Activated CD4-positive, alpha-beta T cell treated with anti-CD3 and anti-CD28 coated beads, Interleukin-2, amount 10 ng/mL, durations not matched to agents 7 days and 5 days (primary cell): ENCODE measurements around the gene SCP2D1. TPM values are rescaled to one million over a fixed set of nuclear protein-coding genes. Genes with fewer than 3 reads are reported as not detected.
"Not testable (repeated sequence)": the region's sequence is repeated elsewhere in the genome, so short reads cannot be mapped to it uniquely, and the experiment has no call there.

Experiments
- CTCF ChIA-PET: fragments of 350-600 bp; sonication (Branson Sonifier 250); formaldehyde crosslinking; loops from one replicate; lab custom pipeline; 2021; ENCODE audit warnings: antibody characterized with exemption; lab: Charles Lee
- POLR2A ChIA-PET: fragments of 350-600 bp; sonication (Branson Sonifier 250); formaldehyde crosslinking; loops from one replicate; lab custom pipeline; 2021; ENCODE audit warnings: antibody characterized with exemption; lab: Charles Lee
- DNase-seq: peaks from one replicate; pipeline ENCODE4 v3.0.0-alpha.2; 2020
- H3K27ac Mint-ChIP-seq: one replicate; pipeline ENCODE4 v1.8.0; 2021; ENCODE audit warnings: mild to moderate bottlenecking, moderate library complexity, mixed read lengths
- H3K27me3 Mint-ChIP-seq: one replicate; pipeline ENCODE4 v1.8.0; 2021; ENCODE audit warnings: mixed read lengths
- H3K36me3 Mint-ChIP-seq: one replicate; pipeline ENCODE4 v1.8.0; 2021; ENCODE audit warnings: low read depth, mixed read lengths
- H3K4me1 Mint-ChIP-seq: one replicate; pipeline ENCODE4 v1.8.0; 2021; ENCODE audit warnings: mixed read lengths
- H3K4me3 Mint-ChIP-seq: one replicate; pipeline ENCODE4 v1.8.0; 2021; ENCODE audit warnings: mild to moderate bottlenecking, moderate library complexity, mixed read lengths
- H3K9me3 Mint-ChIP-seq: one replicate; pipeline ENCODE4 v1.8.0; 2021; ENCODE audit warnings: mixed read lengths
- total RNA-seq, 2 experiments: library from RNA; stranded (reverse); gene quantifications; one replicate each; pipeline ENCODE4 v1.2.3, GENCODE V29; 2021

The SCP2D1 gene
- total RNA-seq, result not detected

- Mint-ChIP-seq H3K9me3 (no peaks in the 10 kb centered on the region), H3K27ac (no peak within 1 kb of the TSS), H3K36me3 (no peaks in the 10 kb centered on the region), H3K4me3 (no peak within 1 kb of the TSS), H3K27me3 (no peaks in the 10 kb centered on the region), H3K4me1 (no peaks in the 10 kb centered on the region)
- CTCF ChIA-PET, result no interaction called here
- POLR2A ChIA-PET, result no interaction called here
- no peak for DNase-seq
Measured at GRCh38 chr20:18813483-18813882, at the start of gene SCP2D1. Gene SCP2D1, plus strand, starts transcription at chr20:18813783. Its CDS starts 33 bp downstream, at chr20:18813816.

- H3K36me3 Mint-ChIP-seq, result peaks cover 2% of the 10 kb centered on the region
- ChIA-PET POLR2A (no interaction called here), CTCF (no interaction called here)
- H3K27me3 Mint-ChIP-seq, result peaks cover 4% of the 10 kb centered on the region
- H3K27ac Mint-ChIP-seq, result no peak overlapping the region
- no peaks in the 10 kb centered on the region for H3K4me1 Mint-ChIP-seq
- H3K4me3 Mint-ChIP-seq, result no peak overlapping the region
- no peak for DNase-seq
- H3K9me3 Mint-ChIP-seq, result no peaks in the 10 kb centered on the region
Measured at GRCh38 chr20:18767676-18768075, 45.9 kb upstream of the SCP2D1 start.

GRCh38 chr20:18773566-18773965 is 40.0 kb upstream of the SCP2D1 start:
- POLR2A ChIA-PET, result no interaction called here
- no peak for DNase-seq
- H3K27me3 Mint-ChIP-seq, result peaks cover 10% of the 10 kb centered on the region

GRCh38 chr20:18774207-18774606 is 39.4 kb upstream of the SCP2D1 start:
- POLR2A ChIA-PET, result no interaction called here
- no peak overlapping the region for H3K27ac Mint-ChIP-seq
- CTCF ChIA-PET, result no interaction called here
- no peak overlapping the region for H3K4me3 Mint-ChIP-seq
- peaks cover 10% of the 10 kb centered on the region for H3K27me3 Mint-ChIP-seq
- H3K4me1 Mint-ChIP-seq, result no peaks in the 10 kb centered on the region
- DNase-seq, result no peak
- H3K36me3 Mint-ChIP-seq, result no peaks in the 10 kb centered on the region
- H3K9me3 Mint-ChIP-seq, result no peaks in the 10 kb centered on the region

More at GRCh38 chr20:18773566-18773965, 40.0 kb upstream of the SCP2D1 start:
- no peaks in the 10 kb centered on the region for H3K9me3 Mint-ChIP-seq
- CTCF ChIA-PET, result no interaction called here
- H3K4me1 Mint-ChIP-seq, result no peaks in the 10 kb centered on the region
- no peaks in the 10 kb centered on the region for H3K36me3 Mint-ChIP-seq
- H3K27ac Mint-ChIP-seq, result no peak overlapping the region
- H3K4me3 Mint-ChIP-seq, result no peak overlapping the region

GRCh38 chr20:18775633-18776032 is 38.0 kb upstream of the SCP2D1 start:
- no peak for DNase-seq
- Mint-ChIP-seq H3K4me3 (no peak overlapping the region), H3K4me1 (no peaks in the 10 kb centered on the region), H3K9me3 (no peaks in the 10 kb centered on the region), H3K27ac (no peak overlapping the region), H3K36me3 (no peaks in the 10 kb centered on the region), H3K27me3 (peaks cover 10% of the 10 kb centered on the region)
- POLR2A ChIA-PET, result no interaction called here
- CTCF ChIA-PET, result no interaction called here

- H3K36me3 Mint-ChIP-seq, result no peaks in the 10 kb centered on the region
- no peak overlapping the region for H3K4me3 Mint-ChIP-seq
- CTCF ChIA-PET, result no interaction called here
- H3K27me3 Mint-ChIP-seq, result no peaks in the 10 kb centered on the region
- no peaks in the 10 kb centered on the region for H3K9me3 Mint-ChIP-seq
- H3K4me1 Mint-ChIP-seq, result no peaks in the 10 kb centered on the region
- POLR2A ChIA-PET, result no interaction called here
- no peak overlapping the region for H3K27ac Mint-ChIP-seq
- no peak for DNase-seq
Measured at GRCh38 chr20:18778690-18779392, 34.7 kb upstream of the SCP2D1 start.

GRCh38 chr20:18780385-18781130 is 33.0 kb upstream of the SCP2D1 start:
- H3K9me3 Mint-ChIP-seq, result no peaks in the 10 kb centered on the region

GRCh38 chr20:18781509-18781908 is 32.1 kb upstream of the SCP2D1 start:
- no peaks in the 10 kb centered on the region for H3K9me3 Mint-ChIP-seq
- H3K4me1 Mint-ChIP-seq, result no peaks in the 10 kb centered on the region
- no peaks in the 10 kb centered on the region for H3K36me3 Mint-ChIP-seq
- H3K27ac Mint-ChIP-seq, result no peak overlapping the region
- no peak for DNase-seq
- CTCF ChIA-PET, result interaction anchor here (0.5 to 1.0 kb wide), 3 partner anchors 71 to 372 kb away, joined by 3 to 4 read pairs (median 3); no protein-coding TSS in a partner anchor
- peaks cover 2% of the 10 kb centered on the region for H3K27me3 Mint-ChIP-seq
- POLR2A ChIA-PET, result no interaction called here
- no peak overlapping the region for H3K4me3 Mint-ChIP-seq

More at GRCh38 chr20:18780385-18781130, 33.0 kb upstream of the SCP2D1 start:
- POLR2A ChIA-PET, result no interaction called here
- Mint-ChIP-seq H3K4me3 (no peak overlapping the region), H3K27ac (no peak overlapping the region), H3K36me3 (no peaks in the 10 kb centered on the region), H3K27me3 (peaks cover 2% of the 10 kb centered on the region), H3K4me1 (no peaks in the 10 kb centered on the region)
- CTCF ChIA-PET, result interaction anchor here (0.5 to 1.0 kb wide), 3 partner anchors 70 to 371 kb away, joined by 3 to 4 read pairs (median 3); no protein-coding TSS in a partner anchor
- DNase-seq, result no peak

GRCh38 chr20:18783385-18783959 is 30.1 kb upstream of the SCP2D1 start:
- ChIA-PET CTCF (no interaction called here), POLR2A (no interaction called here)
- no peak overlapping the region for H3K4me3 Mint-ChIP-seq
- DNase-seq, result no peak
- H3K36me3 Mint-ChIP-seq, result no peaks in the 10 kb centered on the region
- H3K4me1 Mint-ChIP-seq, result no peaks in the 10 kb centered on the region
- peaks cover 9% of the 10 kb centered on the region for H3K27me3 Mint-ChIP-seq
- H3K9me3 Mint-ChIP-seq, result no peaks in the 10 kb centered on the region
- H3K27ac Mint-ChIP-seq, result no peak overlapping the region

- CTCF ChIA-PET, H3K4me1 Mint-ChIP-seq: not testable (repeated sequence)
- H3K27me3 Mint-ChIP-seq, result peaks cover 16% of the 10 kb centered on the region
Measured at GRCh38 chr20:18787046-18787445, 26.5 kb upstream of the SCP2D1 start.

GRCh38 chr20:18788021-18788420 is 25.6 kb upstream of the SCP2D1 start:
- DNase-seq, result no peak
- Mint-ChIP-seq H3K4me1 (no peaks in the 10 kb centered on the region), H3K27me3 (peaks cover 16% of the 10 kb centered on the region), H3K9me3 (no peaks in the 10 kb centered on the region), H3K4me3 (no peak overlapping the region), H3K36me3 (no peaks in the 10 kb centered on the region), H3K27ac (no peak overlapping the region)
- ChIA-PET CTCF (no interaction called here), POLR2A (no interaction called here)

More at GRCh38 chr20:18787046-18787445, 26.5 kb upstream of the SCP2D1 start:
- POLR2A ChIA-PET, H3K27ac Mint-ChIP-seq, H3K36me3 Mint-ChIP-seq, H3K4me3 Mint-ChIP-seq, DNase-seq, H3K9me3 Mint-ChIP-seq: not testable (repeated sequence)

GRCh38 chr20:18790787-18791186 is 22.8 kb upstream of the SCP2D1 start:
- Mint-ChIP-seq H3K36me3 (peaks cover 4% of the 10 kb centered on the region), H3K9me3 (no peaks in the 10 kb centered on the region), H3K4me3 (no peak overlapping the region), H3K27me3 (peaks cover 14% of the 10 kb centered on the region), H3K27ac (no peak overlapping the region), H3K4me1 (peaks cover 14% of the 10 kb centered on the region)
- no peak for DNase-seq
- ChIA-PET CTCF (no interaction called here), POLR2A (interaction anchor here (0.7 kb wide), 1 partner anchor 274 kb away, joined by 4 read pairs; no protein-coding TSS in a partner anchor)
